GM12874 (cell line): Measurements from ENCODE around the gene CLK2.

Experiments used
- TF ChIP-seq, protein P1 (sequence below): IDR thresholded peaks from 2 replicates; pipeline ENCODE4 v1.5.1; 2011; ENCODE audit warnings: low read depth, mild to moderate bottlenecking, control low read depth, low read length, moderate library complexity; ENCODE audit not compliant: insufficient read depth

Gene CLK2

DNA sequence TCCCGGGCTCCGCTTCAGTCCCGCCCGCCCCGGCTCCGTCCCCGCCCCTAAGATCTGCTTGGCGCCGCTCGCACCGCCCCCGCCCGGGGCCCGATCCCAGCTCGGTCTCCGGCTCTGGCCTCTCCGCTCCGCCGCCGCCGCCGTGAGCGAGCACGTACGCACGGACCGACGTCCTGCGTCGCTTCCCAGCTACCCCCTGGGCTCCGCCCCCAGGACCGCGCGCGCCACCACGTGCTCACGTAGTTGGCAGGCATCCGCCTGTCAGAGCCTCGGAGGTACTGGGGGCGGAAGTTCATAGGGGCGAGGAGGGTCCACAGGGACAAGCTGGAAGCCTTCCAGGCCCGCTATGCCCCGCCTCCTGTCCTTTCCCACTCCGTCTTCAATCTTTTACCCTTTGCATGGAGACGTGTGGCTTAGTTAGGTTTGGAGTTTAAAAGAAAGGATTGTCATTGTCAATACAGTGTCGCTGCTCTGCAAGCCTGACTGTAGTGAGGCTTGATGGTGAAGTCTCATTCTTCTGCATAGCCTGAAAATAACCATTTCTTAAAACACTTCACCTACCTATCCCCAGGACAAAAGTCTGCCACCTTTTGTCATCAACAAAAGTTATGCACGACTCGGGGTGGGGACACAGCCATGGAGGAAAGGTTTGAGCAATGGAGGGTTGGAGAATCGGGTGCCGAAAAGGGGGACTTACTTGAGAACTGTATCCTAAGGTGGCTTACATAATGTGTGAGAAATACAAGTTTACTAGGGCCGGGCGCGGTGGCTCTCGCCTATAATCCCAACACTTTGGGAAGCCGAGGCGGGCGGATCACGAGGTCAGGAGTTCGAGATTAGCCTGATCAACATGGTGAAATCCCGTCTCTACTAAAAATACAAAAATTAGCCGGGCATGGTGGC, at the start of gene CLK2:
Gene CLK2, minus strand, starts transcription at position 162 of the 903 bp plus-strand sequence. CDS start 2,527 bp downstream, outside the sequence.
- TF ChIP-seq, protein P1, sequence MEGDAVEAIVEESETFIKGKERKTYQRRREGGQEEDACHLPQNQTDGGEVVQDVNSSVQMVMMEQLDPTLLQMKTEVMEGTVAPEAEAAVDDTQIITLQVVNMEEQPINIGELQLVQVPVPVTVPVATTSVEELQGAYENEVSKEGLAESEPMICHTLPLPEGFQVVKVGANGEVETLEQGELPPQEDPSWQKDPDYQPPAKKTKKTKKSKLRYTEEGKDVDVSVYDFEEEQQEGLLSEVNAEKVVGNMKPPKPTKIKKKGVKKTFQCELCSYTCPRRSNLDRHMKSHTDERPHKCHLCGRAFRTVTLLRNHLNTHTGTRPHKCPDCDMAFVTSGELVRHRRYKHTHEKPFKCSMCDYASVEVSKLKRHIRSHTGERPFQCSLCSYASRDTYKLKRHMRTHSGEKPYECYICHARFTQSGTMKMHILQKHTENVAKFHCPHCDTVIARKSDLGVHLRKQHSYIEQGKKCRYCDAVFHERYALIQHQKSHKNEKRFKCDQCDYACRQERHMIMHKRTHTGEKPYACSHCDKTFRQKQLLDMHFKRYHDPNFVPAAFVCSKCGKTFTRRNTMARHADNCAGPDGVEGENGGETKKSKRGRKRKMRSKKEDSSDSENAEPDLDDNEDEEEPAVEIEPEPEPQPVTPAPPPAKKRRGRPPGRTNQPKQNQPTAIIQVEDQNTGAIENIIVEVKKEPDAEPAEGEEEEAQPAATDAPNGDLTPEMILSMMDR: no peak

DNA sequence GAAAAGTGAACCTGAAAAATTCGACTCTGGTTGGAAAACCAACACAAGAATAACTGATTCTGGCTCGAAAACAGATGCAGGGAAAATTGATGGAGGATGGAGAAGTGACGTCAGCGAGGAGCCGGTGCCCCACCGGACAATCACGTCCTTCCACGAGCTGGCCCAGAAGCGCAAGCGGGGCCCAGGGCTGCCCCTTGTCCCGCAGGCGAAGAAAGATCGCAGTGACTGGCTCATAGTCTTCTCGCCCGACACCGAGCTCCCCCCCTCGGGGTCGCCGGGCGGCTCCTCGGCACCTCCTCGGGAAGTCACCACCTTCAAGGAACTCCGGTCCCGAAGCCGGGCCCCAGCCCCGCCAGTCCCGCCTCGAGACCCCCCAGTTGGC, 49.3 kb upstream of the CLK2 start:
- TF ChIP-seq, protein P1: no peak

DNA sequence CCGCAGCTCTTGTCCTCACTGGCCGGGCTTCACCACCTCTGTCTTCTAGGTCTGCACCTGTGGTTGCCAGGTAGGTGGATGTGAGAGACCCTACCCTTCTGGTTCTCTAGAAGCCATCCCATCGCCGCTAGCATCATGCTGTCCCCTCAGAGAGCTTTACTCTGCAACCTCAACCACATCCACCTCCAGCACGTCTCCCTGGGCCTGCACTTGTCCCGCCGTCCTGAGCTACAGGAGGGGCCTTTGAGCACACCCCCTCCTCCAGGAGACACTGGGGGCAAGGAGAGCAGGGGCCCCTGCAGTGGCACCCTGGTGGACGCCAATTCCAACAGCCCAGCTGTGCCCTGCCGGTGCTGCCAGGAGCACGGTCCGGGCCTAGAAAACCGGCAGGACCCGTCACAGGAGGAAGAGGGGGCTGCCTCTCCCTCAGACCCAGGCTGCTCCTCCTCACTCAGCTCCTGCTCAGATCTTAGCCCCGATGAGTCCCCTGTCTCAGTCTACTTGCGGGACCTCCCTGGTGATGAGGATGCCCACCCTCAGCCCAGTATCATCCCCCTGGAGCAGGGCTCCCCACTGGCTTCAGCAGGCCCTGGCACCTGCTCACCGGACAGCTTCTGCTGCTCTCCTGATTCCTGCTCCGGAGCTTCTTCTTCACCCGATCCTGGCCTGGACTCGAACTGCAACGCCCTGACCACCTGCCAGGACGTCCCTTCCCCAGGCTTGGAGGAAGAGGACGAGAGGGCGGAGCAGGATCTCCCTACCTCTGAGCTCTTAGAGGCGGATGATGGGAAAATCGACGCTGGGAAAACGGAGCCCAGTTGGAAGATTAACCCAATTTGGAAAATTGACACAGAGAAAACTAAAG, 48.6 kb upstream of the CLK2 start:
- TF ChIP-seq, protein P1: no peak

DNA sequence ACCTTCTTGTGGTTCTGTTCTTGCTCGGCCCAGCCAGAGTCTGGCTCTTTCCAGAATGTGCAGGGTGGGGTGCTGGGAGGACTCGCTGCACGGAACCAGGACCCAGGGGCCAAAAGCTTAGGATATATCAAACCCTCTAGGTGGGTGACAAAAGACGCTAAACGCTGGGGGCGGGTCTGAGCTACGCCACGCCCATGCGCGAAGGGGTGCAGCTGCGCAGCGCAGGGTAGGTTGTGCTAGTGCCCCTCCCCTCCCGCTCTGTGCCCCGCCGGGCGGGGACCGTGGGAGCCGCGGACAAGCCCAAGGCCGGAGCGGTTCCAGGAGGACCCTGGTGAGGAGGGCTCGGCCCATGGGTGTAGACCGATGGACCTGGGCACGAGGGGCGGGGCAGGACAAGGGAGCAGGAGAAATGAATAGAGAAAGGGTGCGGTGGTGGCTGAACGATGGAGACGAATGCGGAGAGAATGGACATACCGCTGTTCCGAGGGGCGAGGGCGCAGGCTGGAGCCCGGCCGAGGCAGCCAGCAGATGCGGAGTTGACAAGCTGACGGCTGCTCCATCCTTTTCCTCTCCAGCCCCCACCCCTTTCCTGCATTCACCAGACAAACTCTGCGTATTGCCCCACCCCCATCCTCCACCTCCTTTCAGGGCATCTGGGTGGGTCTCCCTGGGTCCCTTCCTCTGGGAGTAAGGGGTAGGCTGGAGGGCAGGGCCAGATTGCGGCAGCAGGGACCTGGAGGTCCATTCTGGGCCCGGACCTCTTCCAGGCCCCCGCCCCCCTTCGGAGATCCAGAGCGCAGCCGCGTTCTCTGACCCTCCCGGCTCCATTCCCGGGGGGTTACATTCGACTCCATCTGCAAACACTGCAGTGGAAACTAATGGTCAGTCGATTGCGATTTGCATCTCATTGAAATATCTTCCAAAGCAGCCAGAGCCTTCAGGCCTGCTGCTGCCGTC, 47.6 kb upstream of the CLK2 start, which contains the start of gene RUSC1:
Gene RUSC1, plus strand, starts transcription at position 234 of the 957 bp plus-strand sequence. CDS start 880 bp downstream, outside the sequence.
- TF ChIP-seq, protein P1: no peak

DNA sequence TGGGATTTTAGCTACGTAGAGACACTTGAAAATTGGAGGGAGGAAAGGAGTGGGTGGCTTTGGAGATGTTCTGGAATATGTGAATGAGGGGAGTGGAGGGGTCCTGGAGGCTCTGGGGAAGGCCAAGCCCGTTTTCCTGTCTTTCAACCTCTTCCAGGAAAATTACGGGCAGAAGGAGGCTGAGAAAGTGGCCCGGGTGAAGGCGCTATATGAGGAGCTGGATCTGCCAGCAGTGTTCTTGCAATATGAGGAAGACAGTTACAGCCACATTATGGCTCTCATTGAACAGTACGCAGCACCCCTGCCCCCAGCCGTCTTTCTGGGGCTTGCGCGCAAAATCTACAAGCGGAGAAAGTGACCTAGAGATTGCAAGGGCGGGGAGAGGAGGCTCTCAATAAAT, 46.9 kb upstream of the CLK2 start:
- TF ChIP-seq, protein P1: no peak

DNA sequence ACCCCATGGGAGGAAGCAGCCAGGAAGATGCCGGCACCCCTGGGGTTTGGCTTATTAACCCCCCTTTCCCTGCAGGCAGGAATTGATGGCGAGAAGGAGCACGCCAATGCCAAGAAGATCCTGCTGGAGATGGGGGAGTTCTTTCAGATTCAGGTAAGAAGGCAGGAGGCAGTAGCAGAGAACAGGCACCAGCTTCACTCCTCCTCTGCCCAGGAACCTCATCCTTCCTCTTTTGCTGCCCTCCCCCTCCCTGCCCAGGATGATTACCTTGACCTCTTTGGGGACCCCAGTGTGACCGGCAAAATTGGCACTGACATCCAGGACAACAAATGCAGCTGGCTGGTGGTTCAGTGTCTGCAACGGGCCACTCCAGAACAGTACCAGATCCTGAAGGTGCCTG, 46.2 kb upstream of the CLK2 start:
- TF ChIP-seq, protein P1: no peak
